GM18867 (cell line): Measurements from ENCODE around the gene OASL.
"Not testable (repeated sequence)": the region's sequence is repeated elsewhere in the genome, so short reads cannot be mapped to it uniquely, and the experiment has no call there.

Experiments used
- ATAC-seq: cut with Tn5 transposase; IDR thresholded peaks from one replicate; pipeline ENCODE4 v1.9.1; 2021; ENCODE audit warnings: mild to moderate bottlenecking, moderate library complexity; ENCODE audit not compliant: unreplicated experiment

Gene OASL

GRCh38 chr12:121038861-121039668 lies at the start of gene OASL:
TSS of gene OASL (minus strand) at chr12:121039246. CDS start at chr12:121038971, 275 bp downstream.
- peak; percentile 70 for ATAC-seq

GRCh38 chr12:121088195-121088585 lies 49.1 kb upstream of the OASL start:
- no peak for ATAC-seq

GRCh38 chr12:121087467-121088194 lies 48.6 kb upstream of the OASL start:
- no peak for ATAC-seq

- ATAC-seq: no peak
Measured at GRCh38 chr12:121086781-121087295, 47.8 kb upstream of the OASL start.

- ATAC-seq: no peak
Measured at GRCh38 chr12:121085506-121086353, 46.7 kb upstream of the OASL start.

GRCh38 chr12:121085069-121085468 lies 46.0 kb upstream of the OASL start:
- ATAC-seq: no peak

- no peak for ATAC-seq
Measured at GRCh38 chr12:121084229-121084628, 45.2 kb upstream of the OASL start.

- no peak for ATAC-seq
Measured at GRCh38 chr12:121080909-121081308, 41.9 kb upstream of the OASL start.

GRCh38 chr12:121079736-121080272 lies 40.8 kb upstream of the OASL start:
- ATAC-seq: no peak

- not testable (repeated sequence) for ATAC-seq
Measured at GRCh38 chr12:121077440-121077839, 38.4 kb upstream of the OASL start.

- not testable (repeated sequence) for ATAC-seq
Measured at GRCh38 chr12:121075911-121076310, 36.9 kb upstream of the OASL start.

GRCh38 chr12:121072147-121072546 lies 33.1 kb upstream of the OASL start:
- no peak for ATAC-seq

- no peak for ATAC-seq
Measured at GRCh38 chr12:121069206-121069605, 30.2 kb upstream of the OASL start.

GRCh38 chr12:121065345-121065744 lies 26.3 kb upstream of the OASL start:
- ATAC-seq: no peak

GRCh38 chr12:121064586-121064985 lies 25.5 kb upstream of the OASL start:
- ATAC-seq: not testable (repeated sequence)

GRCh38 chr12:121064116-121064515 lies 25.1 kb upstream of the OASL start:
- ATAC-seq: no peak

- ATAC-seq: no peak
Measured at GRCh38 chr12:121062391-121063045, 23.5 kb upstream of the OASL start.

GRCh38 chr12:121061831-121062230 lies 22.8 kb upstream of the OASL start:
- ATAC-seq: no peak

GRCh38 chr12:121060149-121061001 lies 21.3 kb upstream of the OASL start:
- peak; percentile 84 for ATAC-seq
